ENCODE measurements around the gene SLC16A10. TPM values are rescaled to one million over a fixed set of nuclear protein-coding genes. Genes with fewer than 3 reads are reported as not detected.

Gene SLC16A10
- total and polyA plus RNA-seq, 2 experiments from 2014 or later = 12.1 to 30.9 TPM

DNA sequence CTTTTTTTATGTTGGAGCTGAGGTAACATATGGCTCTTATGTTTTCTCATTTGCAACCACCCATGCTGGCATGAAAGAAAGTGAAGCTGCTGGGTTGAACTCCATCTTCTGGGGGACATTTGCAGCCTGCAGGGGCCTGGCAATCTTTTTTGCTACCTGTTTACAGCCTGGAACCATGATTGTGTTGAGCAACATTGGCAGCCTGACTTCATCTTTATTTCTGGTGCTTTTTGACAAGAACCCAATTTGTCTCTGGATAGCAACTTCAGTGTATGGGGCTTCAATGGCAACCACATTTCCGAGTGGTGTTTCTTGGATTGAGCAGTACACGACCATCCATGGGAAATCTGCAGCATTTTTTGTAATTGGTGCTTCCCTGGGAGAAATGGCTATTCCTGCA, 179.0 kb downstream of the SLC16A10 start:
- Mint-ChIP-seq H3K27me3 (ENCODE audit: insufficient read depth, low read depth, poor library complexity) (peaks cover 4% of the 10 kb centered on the region), H3K27ac (no peak overlapping the region), H3K36me3 (ENCODE audit: low read depth) (peaks cover 36% of the 10 kb centered on the region), H3K4me3 (no peak overlapping the region), H3K9me3 (no peaks in the 10 kb centered on the region), H3K4me1 (no peaks in the 10 kb centered on the region)
- Histone ChIP-seq H3K4me3 (no peak overlapping the region), H3K79me2 (replicated peaks; ENCODE audit: insufficient read depth) (peaks cover 16% of the 10 kb centered on the region), H3F3A (replicated peaks; ENCODE audit: low read depth) (no peaks in the 10 kb centered on the region), H3K27ac (ENCODE audit: low read depth) (no peak overlapping the region), H2AFZ (no peak overlapping the region), H4K20me1 (replicated peaks; ENCODE audit: insufficient read depth) (no peaks in the 10 kb centered on the region), H3K4me2 (no peak overlapping the region), H3K36me3 (ENCODE audit: insufficient read depth) (peaks cover 6% of the 10 kb centered on the region; the same call in 1 of the 2 replicates), H3K4me1 (ENCODE audit: insufficient read depth) (no peaks in the 10 kb centered on the region), H3K27me3 (ENCODE audit: insufficient read depth) (no peaks in the 10 kb centered on the region), H3K9me2 (ENCODE audit: insufficient read depth) (no peaks in the 10 kb centered on the region)
- ATAC-seq = no peak
- DNase-seq (ENCODE audit: low spot score) = no peak
- TF ChIP-seq, protein P1, sequence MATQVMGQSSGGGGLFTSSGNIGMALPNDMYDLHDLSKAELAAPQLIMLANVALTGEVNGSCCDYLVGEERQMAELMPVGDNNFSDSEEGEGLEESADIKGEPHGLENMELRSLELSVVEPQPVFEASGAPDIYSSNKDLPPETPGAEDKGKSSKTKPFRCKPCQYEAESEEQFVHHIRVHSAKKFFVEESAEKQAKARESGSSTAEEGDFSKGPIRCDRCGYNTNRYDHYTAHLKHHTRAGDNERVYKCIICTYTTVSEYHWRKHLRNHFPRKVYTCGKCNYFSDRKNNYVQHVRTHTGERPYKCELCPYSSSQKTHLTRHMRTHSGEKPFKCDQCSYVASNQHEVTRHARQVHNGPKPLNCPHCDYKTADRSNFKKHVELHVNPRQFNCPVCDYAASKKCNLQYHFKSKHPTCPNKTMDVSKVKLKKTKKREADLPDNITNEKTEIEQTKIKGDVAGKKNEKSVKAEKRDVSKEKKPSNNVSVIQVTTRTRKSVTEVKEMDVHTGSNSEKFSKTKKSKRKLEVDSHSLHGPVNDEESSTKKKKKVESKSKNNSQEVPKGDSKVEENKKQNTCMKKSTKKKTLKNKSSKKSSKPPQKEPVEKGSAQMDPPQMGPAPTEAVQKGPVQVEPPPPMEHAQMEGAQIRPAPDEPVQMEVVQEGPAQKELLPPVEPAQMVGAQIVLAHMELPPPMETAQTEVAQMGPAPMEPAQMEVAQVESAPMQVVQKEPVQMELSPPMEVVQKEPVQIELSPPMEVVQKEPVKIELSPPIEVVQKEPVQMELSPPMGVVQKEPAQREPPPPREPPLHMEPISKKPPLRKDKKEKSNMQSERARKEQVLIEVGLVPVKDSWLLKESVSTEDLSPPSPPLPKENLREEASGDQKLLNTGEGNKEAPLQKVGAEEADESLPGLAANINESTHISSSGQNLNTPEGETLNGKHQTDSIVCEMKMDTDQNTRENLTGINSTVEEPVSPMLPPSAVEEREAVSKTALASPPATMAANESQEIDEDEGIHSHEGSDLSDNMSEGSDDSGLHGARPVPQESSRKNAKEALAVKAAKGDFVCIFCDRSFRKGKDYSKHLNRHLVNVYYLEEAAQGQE (IDR thresholded peaks at IDR 0.05; ENCODE audit: unreplicated experiment) = no peak
- TF ChIP-seq, protein P2, sequence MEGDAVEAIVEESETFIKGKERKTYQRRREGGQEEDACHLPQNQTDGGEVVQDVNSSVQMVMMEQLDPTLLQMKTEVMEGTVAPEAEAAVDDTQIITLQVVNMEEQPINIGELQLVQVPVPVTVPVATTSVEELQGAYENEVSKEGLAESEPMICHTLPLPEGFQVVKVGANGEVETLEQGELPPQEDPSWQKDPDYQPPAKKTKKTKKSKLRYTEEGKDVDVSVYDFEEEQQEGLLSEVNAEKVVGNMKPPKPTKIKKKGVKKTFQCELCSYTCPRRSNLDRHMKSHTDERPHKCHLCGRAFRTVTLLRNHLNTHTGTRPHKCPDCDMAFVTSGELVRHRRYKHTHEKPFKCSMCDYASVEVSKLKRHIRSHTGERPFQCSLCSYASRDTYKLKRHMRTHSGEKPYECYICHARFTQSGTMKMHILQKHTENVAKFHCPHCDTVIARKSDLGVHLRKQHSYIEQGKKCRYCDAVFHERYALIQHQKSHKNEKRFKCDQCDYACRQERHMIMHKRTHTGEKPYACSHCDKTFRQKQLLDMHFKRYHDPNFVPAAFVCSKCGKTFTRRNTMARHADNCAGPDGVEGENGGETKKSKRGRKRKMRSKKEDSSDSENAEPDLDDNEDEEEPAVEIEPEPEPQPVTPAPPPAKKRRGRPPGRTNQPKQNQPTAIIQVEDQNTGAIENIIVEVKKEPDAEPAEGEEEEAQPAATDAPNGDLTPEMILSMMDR (conservative IDR thresholded peaks at IDR 0.05; ENCODE audit: low read depth in 2 of 2) = no peak
- TF ChIP-seq ZNF331 (CRISPR knock-in tag; IDR thresholded peaks at IDR 0.05; ENCODE audit: low read depth) (no peak), EZH2 (IDR thresholded peaks at IDR 0.05; ENCODE audit: low read depth, unreplicated experiment) (no peak)
- TF ChIP-seq, protein P3, sequence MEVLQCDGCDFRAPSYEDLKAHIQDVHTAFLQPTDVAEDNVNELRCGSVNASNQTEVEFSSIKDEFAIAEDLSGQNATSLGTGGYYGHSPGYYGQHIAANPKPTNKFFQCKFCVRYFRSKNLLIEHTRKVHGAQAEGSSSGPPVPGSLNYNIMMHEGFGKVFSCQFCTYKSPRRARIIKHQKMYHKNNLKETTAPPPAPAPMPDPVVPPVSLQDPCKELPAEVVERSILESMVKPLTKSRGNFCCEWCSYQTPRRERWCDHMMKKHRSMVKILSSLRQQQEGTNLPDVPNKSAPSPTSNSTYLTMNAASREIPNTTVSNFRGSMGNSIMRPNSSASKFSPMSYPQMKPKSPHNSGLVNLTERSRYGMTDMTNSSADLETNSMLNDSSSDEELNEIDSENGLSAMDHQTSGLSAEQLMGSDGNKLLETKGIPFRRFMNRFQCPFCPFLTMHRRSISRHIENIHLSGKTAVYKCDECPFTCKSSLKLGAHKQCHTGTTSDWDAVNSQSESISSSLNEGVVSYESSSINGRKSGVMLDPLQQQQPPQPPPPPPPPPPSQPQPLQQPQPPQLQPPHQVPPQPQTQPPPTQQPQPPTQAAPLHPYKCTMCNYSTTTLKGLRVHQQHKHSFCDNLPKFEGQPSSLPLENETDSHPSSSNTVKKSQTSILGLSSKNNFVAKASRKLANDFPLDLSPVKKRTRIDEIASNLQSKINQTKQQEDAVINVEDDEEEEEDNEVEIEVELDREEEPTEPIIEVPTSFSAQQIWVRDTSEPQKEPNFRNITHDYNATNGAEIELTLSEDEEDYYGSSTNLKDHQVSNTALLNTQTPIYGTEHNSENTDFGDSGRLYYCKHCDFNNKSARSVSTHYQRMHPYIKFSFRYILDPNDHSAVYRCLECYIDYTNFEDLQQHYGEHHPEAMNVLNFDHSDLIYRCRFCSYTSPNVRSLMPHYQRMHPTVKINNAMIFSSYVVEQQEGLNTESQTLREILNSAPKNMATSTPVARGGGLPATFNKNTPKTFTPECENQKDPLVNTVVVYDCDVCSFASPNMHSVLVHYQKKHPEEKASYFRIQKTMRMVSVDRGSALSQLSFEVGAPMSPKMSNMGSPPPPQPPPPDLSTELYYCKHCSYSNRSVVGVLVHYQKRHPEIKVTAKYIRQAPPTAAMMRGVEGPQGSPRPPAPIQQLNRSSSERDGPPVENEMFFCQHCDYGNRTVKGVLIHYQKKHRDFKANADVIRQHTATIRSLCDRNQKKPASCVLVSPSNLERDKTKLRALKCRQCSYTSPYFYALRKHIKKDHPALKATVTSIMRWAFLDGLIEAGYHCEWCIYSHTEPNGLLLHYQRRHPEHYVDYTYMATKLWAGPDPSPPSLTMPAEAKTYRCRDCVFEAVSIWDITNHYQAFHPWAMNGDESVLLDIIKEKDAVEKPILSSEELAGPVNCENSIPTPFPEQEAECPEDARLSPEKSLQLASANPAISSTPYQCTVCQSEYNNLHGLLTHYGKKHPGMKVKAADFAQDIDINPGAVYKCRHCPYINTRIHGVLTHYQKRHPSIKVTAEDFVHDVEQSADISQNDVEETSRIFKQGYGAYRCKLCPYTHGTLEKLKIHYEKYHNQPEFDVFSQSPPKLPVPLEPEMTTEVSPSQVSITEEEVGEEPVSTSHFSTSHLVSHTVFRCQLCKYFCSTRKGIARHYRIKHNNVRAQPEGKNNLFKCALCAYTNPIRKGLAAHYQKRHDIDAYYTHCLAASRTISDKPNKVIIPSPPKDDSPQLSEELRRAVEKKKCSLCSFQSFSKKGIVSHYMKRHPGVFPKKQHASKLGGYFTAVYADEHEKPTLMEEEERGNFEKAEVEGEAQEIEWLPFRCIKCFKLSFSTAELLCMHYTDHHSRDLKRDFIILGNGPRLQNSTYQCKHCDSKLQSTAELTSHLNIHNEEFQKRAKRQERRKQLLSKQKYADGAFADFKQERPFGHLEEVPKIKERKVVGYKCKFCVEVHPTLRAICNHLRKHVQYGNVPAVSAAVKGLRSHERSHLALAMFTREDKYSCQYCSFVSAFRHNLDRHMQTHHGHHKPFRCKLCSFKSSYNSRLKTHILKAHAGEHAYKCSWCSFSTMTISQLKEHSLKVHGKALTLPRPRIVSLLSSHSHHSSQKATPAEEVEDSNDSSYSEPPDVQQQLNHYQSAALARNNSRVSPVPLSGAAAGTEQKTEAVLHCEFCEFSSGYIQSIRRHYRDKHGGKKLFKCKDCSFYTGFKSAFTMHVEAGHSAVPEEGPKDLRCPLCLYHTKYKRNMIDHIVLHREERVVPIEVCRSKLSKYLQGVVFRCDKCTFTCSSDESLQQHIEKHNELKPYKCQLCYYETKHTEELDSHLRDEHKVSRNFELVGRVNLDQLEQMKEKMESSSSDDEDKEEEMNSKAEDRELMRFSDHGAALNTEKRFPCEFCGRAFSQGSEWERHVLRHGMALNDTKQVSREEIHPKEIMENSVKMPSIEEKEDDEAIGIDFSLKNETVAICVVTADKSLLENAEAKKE (CRISPR knock-in tag; IDR thresholded peaks at IDR 0.05) = no peak

Measured in GM23338 (cell line).